Endothelial cell (in vitro differentiated cells): ENCODE results near the gene HSPA5. TPM values are rescaled to one million over a fixed set of nuclear protein-coding genes. Genes with fewer than 3 reads are reported as not detected.
A peak's percentile ranks its signal among the peaks of the same experiment; 100 is the strongest.
"Not testable (repeated sequence)": the region's sequence is repeated elsewhere in the genome, so short reads cannot be mapped to it uniquely, and the experiment has no call there.

Experiments used
- DNase-seq: peaks from one replicate; pipeline ENCODE4 v3.0.0; 2021; ENCODE audit warnings: low spot score
- H3K27ac Mint-ChIP-seq: one replicate; pipeline ENCODE4 v1.8.0; 2021; ENCODE audit warnings: mixed read lengths, inconsistent platforms; ENCODE audit not compliant: unreplicated experiment
- H3K27me3 Mint-ChIP-seq: one replicate; pipeline ENCODE4 v1.8.0; 2021; ENCODE audit warnings: mild to moderate bottlenecking, moderate library complexity, mixed read lengths, inconsistent platforms; ENCODE audit not compliant: unreplicated experiment
- H3K36me3 Mint-ChIP-seq: one replicate; pipeline ENCODE4 v1.8.0; 2021; ENCODE audit warnings: mild to moderate bottlenecking, low read depth, mixed read lengths, inconsistent platforms; ENCODE audit not compliant: unreplicated experiment
- H3K4me1 Mint-ChIP-seq: one replicate; pipeline ENCODE4 v1.8.0; 2021; ENCODE audit warnings: mild to moderate bottlenecking, mixed read lengths, inconsistent platforms; ENCODE audit not compliant: unreplicated experiment
- H3K4me3 Mint-ChIP-seq: one replicate; pipeline ENCODE4 v1.8.0; 2021; ENCODE audit warnings: mild to moderate bottlenecking, mixed read lengths, inconsistent platforms; ENCODE audit not compliant: unreplicated experiment
- H3K9me3 Mint-ChIP-seq: one replicate; pipeline ENCODE4 v1.8.0; 2021; ENCODE audit warnings: mixed read lengths, inconsistent platforms; ENCODE audit not compliant: unreplicated experiment
- CTCF ChIP-seq: fragments of 200-600 bp; sonication (generic); IDR thresholded peaks from one replicate; pipeline ENCODE4 v1.5.0; 2021; ENCODE audit warnings: antibody characterized with exemption; ENCODE audit not compliant: unreplicated experiment
- long read RNA-seq: library from polyadenylated mRNA; unstranded; transcript quantifications from one replicate; pipeline ENCODE4 v2.0.0, GENCODE V29; 2020; ENCODE audit not compliant: unreplicated experiment
- total RNA-seq: library from RNA; stranded (reverse); fragmentation: NEBNext Ultra II Directional; extraction: Animal tissue kit (Norgen Biotek cat#: 25700); gene quantifications from one replicate; pipeline ENCODE4 v1.2.1, GENCODE V29; 2021; ENCODE audit not compliant: unreplicated experiment

The HSPA5 gene
- 260 TPM for total RNA-seq
- long read RNA-seq, transcript HSPA5-201 (8 exons, 3,908 nt) = major isoform, 557 of 574 reads
- long read RNA-seq, partial matches to known transcripts = 14 of 574 reads
- long read RNA-seq, other reads (novel, unspliced or antisense) = 3 of 574 reads

- H3K4me1 Mint-ChIP-seq = peaks cover 46% of the 10 kb centered on the region
- peak within 1 kb of the TSS; percentile 98 for H3K4me3 Mint-ChIP-seq
Measured at GRCh38 chr9:125241000-125241862, at the start of gene HSPA5. TSS of gene HSPA5 (minus strand) at chr9:125241343. CDS start at chr9:125241126, 217 bp downstream.

GRCh38 chr9:125286935-125287433 is 45.8 kb upstream of the HSPA5 start:
- H3K36me3 Mint-ChIP-seq, H3K4me1 Mint-ChIP-seq, H3K27ac Mint-ChIP-seq: not testable (repeated sequence)

More at GRCh38 chr9:125241000-125241862, at the start of gene HSPA5:
- H3K27ac Mint-ChIP-seq = peak within 1 kb of the TSS; percentile 100
- H3K9me3 Mint-ChIP-seq = no peaks in the 10 kb centered on the region
- peaks cover 38% of the 10 kb centered on the region for H3K36me3 Mint-ChIP-seq
- no peak for TF ChIP-seq CTCF
- peak; percentile 99 for DNase-seq
- H3K27me3 Mint-ChIP-seq = peaks cover 17% of the 10 kb centered on the region

GRCh38 chr9:125284855-125285254 is 43.7 kb upstream of the HSPA5 start:
- no peak for TF ChIP-seq CTCF
- Mint-ChIP-seq H3K36me3 (no peaks in the 10 kb centered on the region), H3K27me3 (no peaks in the 10 kb centered on the region), H3K27ac (no peak overlapping the region), H3K4me3 (no peak overlapping the region), H3K4me1 (no peaks in the 10 kb centered on the region), H3K9me3 (no peaks in the 10 kb centered on the region)
- DNase-seq = no peak

More at GRCh38 chr9:125286935-125287433, 45.8 kb upstream of the HSPA5 start:
- not testable (repeated sequence) for DNase-seq, H3K27me3 Mint-ChIP-seq, H3K9me3 Mint-ChIP-seq, H3K4me3 Mint-ChIP-seq

- Mint-ChIP-seq H3K4me3 (no peak overlapping the region), H3K27me3 (no peaks in the 10 kb centered on the region), H3K4me1 (no peaks in the 10 kb centered on the region), H3K9me3 (no peaks in the 10 kb centered on the region), H3K27ac (no peak overlapping the region), H3K36me3 (no peaks in the 10 kb centered on the region)
- DNase-seq = no peak
- no peak for TF ChIP-seq CTCF
Measured at GRCh38 chr9:125280945-125281344, 39.8 kb upstream of the HSPA5 start.

GRCh38 chr9:125277411-125277810 is 36.3 kb upstream of the HSPA5 start:
- no peaks in the 10 kb centered on the region for H3K9me3 Mint-ChIP-seq
- H3K27ac Mint-ChIP-seq = no peak overlapping the region
- H3K36me3 Mint-ChIP-seq = no peaks in the 10 kb centered on the region
- DNase-seq = no peak
- H3K27me3 Mint-ChIP-seq = no peaks in the 10 kb centered on the region
- peaks cover 13% of the 10 kb centered on the region for H3K4me1 Mint-ChIP-seq
- no peak for TF ChIP-seq CTCF
- H3K4me3 Mint-ChIP-seq = no peak overlapping the region
